NT2/D1 (cell line): ENCODE data around the gene SIK3.

Experiments used
- SUZ12 ChIP-seq: IDR thresholded peaks from 2 replicates; pipeline ENCODE4 v1.6.1; 2011; ENCODE audit not compliant: insufficient read length, insufficient read depth; ENCODE audit errors: extremely low read depth
- ZNF274 ChIP-seq: IDR thresholded peaks from 2 replicates; pipeline ENCODE4 v1.6.1; 2011; ENCODE audit warnings: mild to moderate bottlenecking, low read depth, low read length

GRCh38 chr11:116835791-116836631, 262.2 kb downstream of the SIK3 start:
- TF ChIP-seq SUZ12 (no peak), ZNF274 (no peak)
